PC-9 (cell line): ENCODE data around the gene TSPAN14. TPM values are rescaled to one million over a fixed set of nuclear protein-coding genes. Genes with fewer than 3 reads are reported as not detected.

Experiments used
- BruUV-seq: library from RNA; stranded (reverse); fragments of 400-500 nt; replicated peaks from 2 replicates; lab custom pipeline; 2021; lab: Mats Ljungman, UMichigan
- CTCF ChIA-PET: fragments of 300-600 bp; sonication (Branson Sonifier 250); formaldehyde crosslinking; loops from one replicate; lab custom pipeline; 2022; ENCODE audit warnings: antibody characterized with exemption; lab: Charles Lee
- POLR2A ChIA-PET: fragments of 300-600 bp; sonication (Branson Sonifier 250); formaldehyde crosslinking; loops from one replicate; lab custom pipeline; 2022; ENCODE audit warnings: antibody characterized with exemption; ENCODE audit not compliant: unreplicated experiment; lab: Charles Lee
- DNase-seq, 2 experiments: peaks; one replicate each; pipeline versions ENCODE4 v3.0.0 to v3.0.0-alpha.2; 2015 to 2022; ENCODE audit warnings: mixed read lengths in 1 of 2
- H2AFZ ChIP-seq: fragments of 200-600 bp; sonication (generic); 2 replicates; pipeline ENCODE4 v1.8.1; 2017; ENCODE audit warnings: antibody characterized with exemption
- H3F3A ChIP-seq: fragments of 200-600 bp; sonication (generic); 2 replicates; pipeline ENCODE4 v1.8.1; 2017; ENCODE audit warnings: antibody characterized with exemption, mild to moderate bottlenecking, low read depth; ENCODE audit not compliant: insufficient read depth
- H3K27ac ChIP-seq: fragments of 200-600 bp; sonication (generic); 2 replicates; pipeline ENCODE4 v1.6.1; 2016; ENCODE audit warnings: mixed run types
- H3K27me3 ChIP-seq: fragments of 200-600 bp; sonication (generic); 2 replicates; pipeline ENCODE4 v1.6.1; 2016; ENCODE audit warnings: low read depth, mixed run types; ENCODE audit not compliant: insufficient read depth
- H3K36me3 ChIP-seq: fragments of 200-600 bp; sonication (generic); 2 replicates; pipeline ENCODE4 v1.6.1; 2016; ENCODE audit warnings: low read depth, mixed run types
- H3K4me1 ChIP-seq: fragments of 200-600 bp; sonication (generic); replicated peaks from 2 replicates; pipeline ENCODE4 v1.6.1; 2016; ENCODE audit warnings: mixed run types; ENCODE audit not compliant: insufficient read depth
- H3K4me2 ChIP-seq: fragments of 200-600 bp; sonication (generic); 2 replicates; pipeline ENCODE4 v1.6.1; 2017; ENCODE audit warnings: mixed run types
- H3K4me3 ChIP-seq: fragments of 200-600 bp; sonication (generic); 2 replicates; pipeline ENCODE4 v1.6.1; 2016; ENCODE audit warnings: mixed run types
- H3K79me2 ChIP-seq: fragments of 200-600 bp; sonication (generic); 2 replicates; pipeline ENCODE4 v1.6.1; 2017; ENCODE audit warnings: low read depth, mixed run types
- H3K9me2 ChIP-seq: fragments of 200-600 bp; sonication (generic); 2 replicates; pipeline ENCODE4 v1.8.1; 2017; ENCODE audit warnings: mild to moderate bottlenecking; ENCODE audit not compliant: insufficient read depth
- H3K9me3 ChIP-seq: fragments of 200-600 bp; sonication (generic); 2 replicates; pipeline ENCODE4 v1.8.1; 2016; ENCODE audit warnings: low read depth; ENCODE audit not compliant: insufficient read depth
- H4K20me1 ChIP-seq: fragments of 200-600 bp; sonication (generic); 2 replicates; pipeline ENCODE4 v1.8.1; 2017; ENCODE audit not compliant: insufficient read depth
- EZH2 ChIP-seq: fragments of 200-600 bp; sonication (generic); IDR thresholded peaks from 2 replicates; pipeline ENCODE4 v1.8.0; 2017; ENCODE audit warnings: antibody characterized with exemption, low read depth
- intact Hi-C: fragments of 100-400 bp; cut with micrococcal nuclease; formaldehyde crosslinking; loops from one replicate; pipeline ENCODE4 v1.10.0; 2022; ENCODE audit not compliant: unreplicated experiment
- total RNA-seq: library from RNA; stranded (reverse); gene quantifications from 2 replicates; pipeline ENCODE4 v1.2.3, GENCODE V29; 2021
- TF ChIP-seq, protein P1 (sequence below): fragments of 200-600 bp; sonication (generic); conservative IDR thresholded peaks from 2 replicates; pipeline ENCODE4 v1.6.1; 2017; ENCODE audit warnings: mixed run types, antibody characterized with exemption, mild to moderate bottlenecking, moderate library complexity

The TSPAN14 gene
- total RNA-seq, 1 experiment from 2014 or later: 135 TPM

GRCh38 chr10:80451132-80451531 lies 3.0 kb upstream of the TSPAN14 start:
- ChIA-PET POLR2A (interaction anchor here (0.6 kb wide), 1 partner anchor 21 kb away, joined by 3 read pairs; no protein-coding TSS in a partner anchor), CTCF (no interaction called here)
- Histone ChIP-seq H3K27ac (no peak overlapping the region), H3K79me2 (peaks cover 39% of the 10 kb centered on the region), H3K36me3 (no peaks in the 10 kb centered on the region), H3K4me2 (no peak overlapping the region), H3K9me3 (0 out of 2 replicates have a peak, but pooled peaks cover 3% of the 10 kb centered on the region), H3K4me1 (peaks cover 21% of the 10 kb centered on the region), H4K20me1 (peaks cover 10% of the 10 kb centered on the region), H3K4me3 (no peak overlapping the region), H3K9me2 (no peaks in the 10 kb centered on the region), H3K27me3 (no peaks in the 10 kb centered on the region), H2AFZ (no peak overlapping the region), H3F3A (peaks cover 17% of the 10 kb centered on the region; the same call in 1 of the 2 replicates)
- no peak for TF ChIP-seq EZH2
- TF ChIP-seq, protein P1, sequence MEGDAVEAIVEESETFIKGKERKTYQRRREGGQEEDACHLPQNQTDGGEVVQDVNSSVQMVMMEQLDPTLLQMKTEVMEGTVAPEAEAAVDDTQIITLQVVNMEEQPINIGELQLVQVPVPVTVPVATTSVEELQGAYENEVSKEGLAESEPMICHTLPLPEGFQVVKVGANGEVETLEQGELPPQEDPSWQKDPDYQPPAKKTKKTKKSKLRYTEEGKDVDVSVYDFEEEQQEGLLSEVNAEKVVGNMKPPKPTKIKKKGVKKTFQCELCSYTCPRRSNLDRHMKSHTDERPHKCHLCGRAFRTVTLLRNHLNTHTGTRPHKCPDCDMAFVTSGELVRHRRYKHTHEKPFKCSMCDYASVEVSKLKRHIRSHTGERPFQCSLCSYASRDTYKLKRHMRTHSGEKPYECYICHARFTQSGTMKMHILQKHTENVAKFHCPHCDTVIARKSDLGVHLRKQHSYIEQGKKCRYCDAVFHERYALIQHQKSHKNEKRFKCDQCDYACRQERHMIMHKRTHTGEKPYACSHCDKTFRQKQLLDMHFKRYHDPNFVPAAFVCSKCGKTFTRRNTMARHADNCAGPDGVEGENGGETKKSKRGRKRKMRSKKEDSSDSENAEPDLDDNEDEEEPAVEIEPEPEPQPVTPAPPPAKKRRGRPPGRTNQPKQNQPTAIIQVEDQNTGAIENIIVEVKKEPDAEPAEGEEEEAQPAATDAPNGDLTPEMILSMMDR: no peak
- BruUV-seq: no TSS peak
- no peak for DNase-seq
- intact Hi-C loops: no loop called here

GRCh38 chr10:80452069-80452468 lies 2.0 kb upstream of the TSPAN14 start:
- peaks cover 30% of the 10 kb centered on the region for H3K4me1 ChIP-seq
- TF ChIP-seq, protein P1: no peak
- H3K36me3 ChIP-seq: no peaks in the 10 kb centered on the region
- CTCF ChIA-PET: no interaction called here
- H3K27ac ChIP-seq: no peak overlapping the region
- peaks cover 17% of the 10 kb centered on the region; the same call in 1 of the 2 replicates for H3F3A ChIP-seq
- H4K20me1 ChIP-seq: peaks cover 19% of the 10 kb centered on the region
- H3K27me3 ChIP-seq: no peaks in the 10 kb centered on the region
- H3K79me2 ChIP-seq: peaks cover 49% of the 10 kb centered on the region
- no TSS peak for BruUV-seq
- POLR2A ChIA-PET: no interaction called here
- no peak overlapping the region for H3K4me3 ChIP-seq
- no peaks in the 10 kb centered on the region for H3K9me2 ChIP-seq
- no peak overlapping the region for H2AFZ ChIP-seq
- peak overlapping the region; percentile 91 for H3K4me2 ChIP-seq
- H3K9me3 ChIP-seq: 0 out of 2 replicates have a peak, but pooled peaks cover 3% of the 10 kb centered on the region
- no peak for DNase-seq
- intact Hi-C loops: no loop called here

DNA sequence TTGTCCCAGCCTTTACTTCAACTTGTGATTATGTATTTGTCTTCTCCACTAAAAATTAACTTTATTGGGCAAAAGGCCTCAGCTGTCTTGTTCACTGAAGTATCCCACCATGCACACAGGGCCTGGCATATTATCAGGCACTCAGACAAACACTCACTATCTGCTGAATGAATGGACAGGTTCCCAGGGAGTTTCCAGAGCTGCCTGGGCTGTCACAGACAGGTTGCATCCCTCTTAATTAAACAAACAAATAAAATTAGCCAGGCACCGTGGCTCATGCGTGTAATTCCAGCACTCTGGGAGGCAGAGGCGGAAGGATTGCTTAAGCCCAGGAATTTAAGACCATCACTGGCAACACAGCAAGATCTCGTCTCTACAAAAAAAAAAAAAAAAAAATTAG lies 1.5 kb upstream of the TSPAN14 start:
- POLR2A ChIA-PET: no interaction called here
- BruUV-seq: no TSS peak

More for the DNA sequence above, 1.5 kb upstream of the TSPAN14 start:
- H3F3A ChIP-seq: peaks cover 23% of the 10 kb centered on the region; the same call in 1 of the 2 replicates
- peaks cover 36% of the 10 kb centered on the region for H3K4me1 ChIP-seq
- TF ChIP-seq, protein P1: no peak
- TF ChIP-seq EZH2: no peak
- CTCF ChIA-PET: interaction anchor here (0.9 to 1.4 kb wide), 2 partner anchors 8 to 19 kb away, joined by 3 to 10 read pairs; no protein-coding TSS in a partner anchor
- H3K9me2 ChIP-seq: no peaks in the 10 kb centered on the region
- no peak overlapping the region; the same call in 1 of the 2 replicates for H3K27ac ChIP-seq
- H4K20me1 ChIP-seq: peaks cover 23% of the 10 kb centered on the region
- intact Hi-C loops: loop anchor here (1.0 kb wide), 1 partner anchor 23 kb away; no protein-coding TSS in a partner anchor
- peak overlapping the region; percentile 67; the same call in 1 of the 2 replicates for H3K4me3 ChIP-seq
- no peak for DNase-seq
- no peak overlapping the region for H2AFZ ChIP-seq
- 0 out of 2 replicates have a peak, but pooled peaks cover 3% of the 10 kb centered on the region for H3K9me3 ChIP-seq
- H3K4me2 ChIP-seq: peak overlapping the region; percentile 91
- peaks cover 54% of the 10 kb centered on the region for H3K79me2 ChIP-seq
- no peaks in the 10 kb centered on the region for H3K27me3 ChIP-seq
- peaks cover 4% of the 10 kb centered on the region; the same call in 1 of the 2 replicates for H3K36me3 ChIP-seq
